H1 (cell line): ENCODE results near the gene TLR4. TPM values are rescaled to one million over a fixed set of nuclear protein-coding genes. Genes with fewer than 3 reads are reported as not detected.

Experiments
- KDM4A ChIP-seq: IDR thresholded peaks from one replicate; pipeline ENCODE4 v1.7.1; 2012; ENCODE audit warnings: low read depth, mild to moderate bottlenecking, moderate library complexity, low read length, inconsistent platforms; ENCODE audit not compliant: severe bottlenecking
- MAFK ChIP-seq: IDR thresholded peaks from 2 replicates; pipeline ENCODE4 v1.6.1; 2012; ENCODE audit warnings: low read depth, mild to moderate bottlenecking, improper control_type of control experiment, low read length
- SP2 ChIP-seq: IDR thresholded peaks from 2 replicates; pipeline ENCODE4 v1.6.1; 2012; ENCODE audit warnings: mild to moderate bottlenecking, low read length, inconsistent platforms
- SRF ChIP-seq: IDR thresholded peaks from 2 replicates; pipeline ENCODE4 v1.6.1; 2011; ENCODE audit warnings: mild to moderate bottlenecking, low read depth, low read length, moderate library complexity
- TAF7 ChIP-seq: optimal IDR thresholded peaks from 2 replicates; pipeline ENCODE3; 2011; ENCODE audit warnings: low read depth, mild to moderate bottlenecking, inconsistent platforms, low read length, moderate library complexity, borderline replicate concordance
- TBP ChIP-seq: IDR thresholded peaks from 2 replicates; pipeline ENCODE4 v1.6.1; 2011; ENCODE audit warnings: low read depth, low read length, improper control_type of control experiment
- TEAD4 ChIP-seq: IDR thresholded peaks from 2 replicates; pipeline ENCODE4 v1.6.1; 2012; ENCODE audit warnings: low read depth, low read length, inconsistent platforms, mixed read lengths
- polyA plus RNA-seq, 7 experiments: library from polyadenylated mRNA; depleted of rRNA in 3 of 7; stranded (reverse) in 5 of 7; unstranded in 2 of 7; fragments of >200 nt in 5 of 7; fragments of 200-250 nt in 2 of 7; gene quantifications; 1 replicate in 5 of 7; 2 replicates in 1 of 7; 4 replicates in 1 of 7; pipeline versions ENCODE4 v1.2.1 to v1.2.3, GENCODE V29; 2011 to 2013; ENCODE audit warnings: missing spikeins in 2 of 7, mixed read lengths in 2 of 7
- total RNA-seq: library from RNA; stranded (reverse); fragmentation: NEBNext Ultra II Directional; extraction: Animal tissue kit (Norgen Biotek cat#: 25700); gene quantifications from 2 replicates; pipeline ENCODE4 v1.2.1, GENCODE V29; 2021

TLR4 gene
- total and polyA plus RNA-seq, 2 of the 8 experiments (the other 6 are each of a cell fraction or from before 2014, with no cell fraction given), result 0.02 to 0.17 TPM

- no peak for TF ChIP-seq SP2
- TF ChIP-seq TEAD4, result no peak
- no peak for TF ChIP-seq TBP
- TF ChIP-seq SRF, result no peak
- TF ChIP-seq MAFK, result no peak
- no peak for TF ChIP-seq TAF7
- TF ChIP-seq KDM4A, result no peak
Observed at GRCh38 chr9:117723986-117724625, 19.9 kb downstream of the TLR4 start (continued).
